HFF-Myc (cell line): ENCODE data around the gene MRPL30.

ENCODE experiments used
- DNase-seq: peaks from one replicate; pipeline ENCODE4 v3.0.0-alpha.2; 2011; ENCODE audit warnings: low read depth; ENCODE audit errors: extremely low read depth
- H3K4me3 ChIP-seq: replicated peaks from 2 replicates; pipeline ENCODE4 v1.5.1; 2011; ENCODE audit warnings: low read depth, mild to moderate bottlenecking, control low read depth, low read length
- CTCF ChIP-seq: IDR thresholded peaks from 2 replicates; pipeline ENCODE4 v1.5.1; 2012; ENCODE audit warnings: mild to moderate bottlenecking, low read depth, low read length, control low read depth; ENCODE audit errors: missing control alignments

Gene MRPL30

GRCh38 chr2:99150706-99151105, 30.3 kb upstream of the MRPL30 start:
- no peak overlapping the region for H3K4me3 ChIP-seq
- TF ChIP-seq CTCF, result no peak
- DNase-seq, result no peak

- no peak overlapping the region for H3K4me3 ChIP-seq
- DNase-seq, result no peak
- TF ChIP-seq CTCF, result no peak
Observed at GRCh38 chr2:99152199-99152895, 28.6 kb upstream of the MRPL30 start.

GRCh38 chr2:99153921-99154604, 26.9 kb upstream of the MRPL30 start:
- no peak for DNase-seq
- TF ChIP-seq CTCF, result no peak
- H3K4me3 ChIP-seq, result peak overlapping the region; percentile 78

GRCh38 chr2:99154643-99155536, 26.1 kb upstream of the MRPL30 start, which contains the start of the genes LIPT1 and TSGA10:
Gene LIPT1 (plus strand): TSS chr2:99154967. CDS start chr2:99161958, 6,991 bp downstream.
Gene TSGA10 (minus strand): TSS chr2:99154942. CDS start chr2:99109439, 45,503 bp downstream.
- H3K4me3 ChIP-seq, result peak within 1 kb of the TSS; percentile 78
- TF ChIP-seq CTCF, result no peak
- DNase-seq, result peak; percentile 61

- DNase-seq, result no peak
- TF ChIP-seq CTCF, result no peak
Observed at GRCh38 chr2:99156891-99157290, 24.1 kb upstream of the MRPL30 start.

GRCh38 chr2:99158599-99158998, 22.4 kb upstream of the MRPL30 start:
- no peak overlapping the region for H3K4me3 ChIP-seq
- DNase-seq, result no peak
- no peak for TF ChIP-seq CTCF

More at GRCh38 chr2:99156891-99157290, 24.1 kb upstream of the MRPL30 start:
- H3K4me3 ChIP-seq, result no peak overlapping the region
